PC-9 (cell line): ENCODE data around the gene GH2. TPM values are rescaled to one million over a fixed set of nuclear protein-coding genes. Genes with fewer than 3 reads are reported as not detected.
"Not testable (repeated sequence)": the region's sequence is repeated elsewhere in the genome, so short reads cannot be mapped to it uniquely, and the experiment has no call there.

ENCODE experiments used
- BruUV-seq: library from RNA; stranded (reverse); fragments of 400-500 nt; replicated peaks from 2 replicates; lab custom pipeline; 2021; lab: Mats Ljungman, UMichigan
- CTCF ChIA-PET: fragments of 300-600 bp; sonication (Branson Sonifier 250); formaldehyde crosslinking; loops from one replicate; lab custom pipeline; 2022; ENCODE audit warnings: antibody characterized with exemption; lab: Charles Lee
- POLR2A ChIA-PET: fragments of 300-600 bp; sonication (Branson Sonifier 250); formaldehyde crosslinking; loops from one replicate; lab custom pipeline; 2022; ENCODE audit warnings: antibody characterized with exemption; ENCODE audit not compliant: unreplicated experiment; lab: Charles Lee
- DNase-seq, 2 experiments: peaks; one replicate each; pipeline versions ENCODE4 v3.0.0 to v3.0.0-alpha.2; 2015 to 2022; ENCODE audit warnings: mixed read lengths in 1 of 2
- H2AFZ ChIP-seq: fragments of 200-600 bp; sonication (generic); 2 replicates; pipeline ENCODE4 v1.8.1; 2017; ENCODE audit warnings: antibody characterized with exemption
- H3F3A ChIP-seq: fragments of 200-600 bp; sonication (generic); 2 replicates; pipeline ENCODE4 v1.8.1; 2017; ENCODE audit warnings: antibody characterized with exemption, mild to moderate bottlenecking, low read depth; ENCODE audit not compliant: insufficient read depth
- H3K27ac ChIP-seq: fragments of 200-600 bp; sonication (generic); 2 replicates; pipeline ENCODE4 v1.6.1; 2016; ENCODE audit warnings: mixed run types
- H3K27me3 ChIP-seq: fragments of 200-600 bp; sonication (generic); 2 replicates; pipeline ENCODE4 v1.6.1; 2016; ENCODE audit warnings: low read depth, mixed run types; ENCODE audit not compliant: insufficient read depth
- H3K36me3 ChIP-seq: fragments of 200-600 bp; sonication (generic); 2 replicates; pipeline ENCODE4 v1.6.1; 2016; ENCODE audit warnings: low read depth, mixed run types
- H3K4me1 ChIP-seq: fragments of 200-600 bp; sonication (generic); replicated peaks from 2 replicates; pipeline ENCODE4 v1.6.1; 2016; ENCODE audit warnings: mixed run types; ENCODE audit not compliant: insufficient read depth
- H3K4me2 ChIP-seq: fragments of 200-600 bp; sonication (generic); 2 replicates; pipeline ENCODE4 v1.6.1; 2017; ENCODE audit warnings: mixed run types
- H3K4me3 ChIP-seq: fragments of 200-600 bp; sonication (generic); 2 replicates; pipeline ENCODE4 v1.6.1; 2016; ENCODE audit warnings: mixed run types
- H3K79me2 ChIP-seq: fragments of 200-600 bp; sonication (generic); 2 replicates; pipeline ENCODE4 v1.6.1; 2017; ENCODE audit warnings: low read depth, mixed run types
- H3K9me2 ChIP-seq: fragments of 200-600 bp; sonication (generic); 2 replicates; pipeline ENCODE4 v1.8.1; 2017; ENCODE audit warnings: mild to moderate bottlenecking; ENCODE audit not compliant: insufficient read depth
- H3K9me3 ChIP-seq: fragments of 200-600 bp; sonication (generic); 2 replicates; pipeline ENCODE4 v1.8.1; 2016; ENCODE audit warnings: low read depth; ENCODE audit not compliant: insufficient read depth
- H4K20me1 ChIP-seq: fragments of 200-600 bp; sonication (generic); 2 replicates; pipeline ENCODE4 v1.8.1; 2017; ENCODE audit not compliant: insufficient read depth
- CTCF ChIP-seq: fragments of 200-600 bp; sonication (generic); conservative IDR thresholded peaks from 2 replicates; pipeline ENCODE4 v1.6.1; 2017; ENCODE audit warnings: mixed run types, antibody characterized with exemption, mild to moderate bottlenecking, moderate library complexity
- EZH2 ChIP-seq: fragments of 200-600 bp; sonication (generic); IDR thresholded peaks from 2 replicates; pipeline ENCODE4 v1.8.0; 2017; ENCODE audit warnings: antibody characterized with exemption, low read depth
- intact Hi-C: fragments of 100-400 bp; cut with micrococcal nuclease; formaldehyde crosslinking; loops from one replicate; pipeline ENCODE4 v1.10.0; 2022; ENCODE audit not compliant: unreplicated experiment
- total RNA-seq: library from RNA; stranded (reverse); gene quantifications from 2 replicates; pipeline ENCODE4 v1.2.3, GENCODE V29; 2021

GH2 gene
- total RNA-seq, 1 experiment from 2014 or later: not detected

DNA sequence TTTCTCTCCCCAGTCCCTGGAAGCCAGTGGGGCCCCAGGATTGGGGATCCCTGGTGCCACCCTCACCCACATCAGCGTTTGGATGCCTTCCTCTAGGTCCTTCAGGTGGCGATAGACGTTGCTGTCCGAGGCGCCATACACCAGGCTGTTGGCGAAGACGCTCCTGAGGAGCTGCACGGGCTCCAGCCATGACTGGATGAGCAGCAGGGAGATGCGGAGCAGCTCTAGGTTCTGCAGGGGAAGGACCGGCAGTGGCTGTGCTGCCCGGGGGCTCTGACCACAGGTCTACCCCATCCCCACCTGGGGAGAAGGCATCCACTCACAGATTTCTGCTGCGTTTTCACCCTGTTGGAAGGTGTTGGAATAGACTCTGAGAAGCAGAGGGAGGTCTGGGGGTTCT, 1.0 kb downstream of the GH2 start:
- BruUV-seq: no TSS peak
- H4K20me1 ChIP-seq: no peaks in the 10 kb centered on the region

DNA sequence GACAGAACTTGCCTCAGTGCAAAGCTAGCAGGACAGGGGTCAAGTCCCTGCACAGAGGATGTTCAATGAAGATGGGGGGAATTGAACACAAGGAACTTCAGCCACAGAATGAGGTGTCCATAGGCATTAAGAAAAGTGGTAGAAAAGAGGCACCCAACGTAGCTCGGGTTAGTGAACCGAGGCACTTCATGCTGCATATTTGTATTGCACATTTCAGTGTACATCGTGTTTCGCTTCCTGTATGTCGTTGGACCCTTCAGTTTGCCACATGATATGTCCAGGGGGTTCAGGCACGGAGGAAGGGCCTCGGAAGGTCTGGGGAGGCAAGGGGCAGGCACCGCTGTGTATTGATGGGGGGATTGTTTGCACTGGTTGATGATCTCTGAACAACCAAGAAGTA, 3.3 kb downstream of the GH2 start:
- CTCF ChIA-PET, H3F3A ChIP-seq, H3K9me3 ChIP-seq, DNase-seq, H3K4me1 ChIP-seq, POLR2A ChIA-PET, H3K36me3 ChIP-seq, H3K4me2 ChIP-seq, H2AFZ ChIP-seq, H3K79me2 ChIP-seq, H3K9me2 ChIP-seq, intact Hi-C loops, BruUV-seq, H3K4me3 ChIP-seq, H3K27ac ChIP-seq, H3K27me3 ChIP-seq, H4K20me1 ChIP-seq: not testable (repeated sequence)

More for the DNA sequence above, 1.0 kb downstream of the GH2 start:
- Histone ChIP-seq H3F3A (no peaks in the 10 kb centered on the region), H3K79me2 (no peaks in the 10 kb centered on the region), H3K4me2 (no peak overlapping the region), H3K27me3 (peaks cover 5% of the 10 kb centered on the region; the same call in 1 of the 2 replicates), H3K27ac (no peak overlapping the region), H3K9me2 (no peaks in the 10 kb centered on the region), H3K4me3 (no peak overlapping the region), H2AFZ (no peak overlapping the region), H3K4me1 (no peaks in the 10 kb centered on the region), H3K36me3 (no peaks in the 10 kb centered on the region), H3K9me3 (no peaks in the 10 kb centered on the region)
- CTCF ChIA-PET: no interaction called here
- DNase-seq: no peak
- POLR2A ChIA-PET: no interaction called here
- no peak for TF ChIP-seq CTCF
- no peak for TF ChIP-seq EZH2
- intact Hi-C loops: no loop called here

DNA sequence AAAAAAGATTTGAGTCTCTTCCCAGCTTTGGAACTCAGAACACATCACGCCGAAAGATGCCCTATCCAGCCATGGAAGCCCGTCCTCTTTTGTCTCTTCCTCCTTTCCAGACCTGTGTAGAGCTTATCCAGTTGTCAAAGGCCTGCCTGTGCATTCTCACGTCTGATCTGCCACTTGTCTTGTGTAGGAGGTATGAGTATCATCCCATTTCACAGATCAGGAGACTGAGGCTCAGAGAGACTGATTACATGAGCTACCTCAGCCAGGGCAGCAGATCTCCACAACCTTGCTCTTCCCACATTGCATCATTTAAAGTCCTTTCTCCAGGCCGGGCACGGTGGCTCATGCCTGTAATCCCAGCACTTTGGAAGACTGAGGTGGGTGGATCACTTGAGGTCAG, 7.1 kb downstream of the GH2 start:
- H3K4me3 ChIP-seq, H3K4me1 ChIP-seq, H3K9me2 ChIP-seq, POLR2A ChIA-PET, H3K79me2 ChIP-seq, DNase-seq, H3F3A ChIP-seq, H3K36me3 ChIP-seq, H3K4me2 ChIP-seq, H3K9me3 ChIP-seq, H4K20me1 ChIP-seq, H3K27ac ChIP-seq, intact Hi-C loops, BruUV-seq, H2AFZ ChIP-seq, H3K27me3 ChIP-seq: not testable (repeated sequence)
- CTCF ChIA-PET: interaction anchor here (0.7 kb wide), 1 partner anchor 36 kb away, joined by 3 read pairs; no protein-coding TSS in a partner anchor

GRCh38 chr17:63874061-63874626, 7.6 kb downstream of the GH2 start:
- H3K79me2 ChIP-seq, POLR2A ChIA-PET, H3K36me3 ChIP-seq, H3F3A ChIP-seq, H3K9me2 ChIP-seq, H3K27me3 ChIP-seq, H2AFZ ChIP-seq, H3K4me2 ChIP-seq, intact Hi-C loops, H3K4me1 ChIP-seq, DNase-seq, H3K27ac ChIP-seq, H3K9me3 ChIP-seq, BruUV-seq, H3K4me3 ChIP-seq, H4K20me1 ChIP-seq: not testable (repeated sequence)
- CTCF ChIA-PET: interaction anchor here (0.7 kb wide), 1 partner anchor 35 kb away, joined by 3 read pairs; no protein-coding TSS in a partner anchor

- H3K27me3 ChIP-seq, H3K79me2 ChIP-seq, POLR2A ChIA-PET, H3K4me3 ChIP-seq, H2AFZ ChIP-seq, H3F3A ChIP-seq, H4K20me1 ChIP-seq, H3K9me3 ChIP-seq, H3K4me2 ChIP-seq, DNase-seq, H3K9me2 ChIP-seq, H3K4me1 ChIP-seq, H3K36me3 ChIP-seq, BruUV-seq, CTCF ChIA-PET, intact Hi-C loops, H3K27ac ChIP-seq: not testable (repeated sequence)
These were observed 8.2 kb downstream of the GH2 start, which contains the start of gene CSH2 for GRCh38 chr17:63873577-63873976. TSS of gene CSH2 (minus strand) at chr17:63873677. CDS start at chr17:63873614, 63 bp downstream.

GRCh38 chr17:63871646-63872365, 9.9 kb downstream of the GH2 start:
- H3K36me3 ChIP-seq, DNase-seq, H4K20me1 ChIP-seq, H3K4me2 ChIP-seq, POLR2A ChIA-PET, H3K79me2 ChIP-seq, H3K4me3 ChIP-seq, BruUV-seq, H2AFZ ChIP-seq, H3F3A ChIP-seq, CTCF ChIA-PET, H3K9me2 ChIP-seq, H3K4me1 ChIP-seq, H3K27ac ChIP-seq, H3K9me3 ChIP-seq, intact Hi-C loops, H3K27me3 ChIP-seq: not testable (repeated sequence)
